CD4-positive, alpha-beta T cell treated with Interleukin-6 for 4 hours (primary cell): ENCODE results near the gene SAG.
"Not testable (repeated sequence)": the region's sequence is repeated elsewhere in the genome, so short reads cannot be mapped to it uniquely, and the experiment has no call there.

ENCODE experiments used
- DNase-seq: peaks from one replicate; pipeline ENCODE4 v3.0.0-alpha.2; 2020; ENCODE audit warnings: mixed read lengths

Gene SAG

GRCh38 chr2:233356546-233357308 is 49.1 kb downstream of the SAG start:
- DNase-seq, result peak; percentile 36

DNA sequence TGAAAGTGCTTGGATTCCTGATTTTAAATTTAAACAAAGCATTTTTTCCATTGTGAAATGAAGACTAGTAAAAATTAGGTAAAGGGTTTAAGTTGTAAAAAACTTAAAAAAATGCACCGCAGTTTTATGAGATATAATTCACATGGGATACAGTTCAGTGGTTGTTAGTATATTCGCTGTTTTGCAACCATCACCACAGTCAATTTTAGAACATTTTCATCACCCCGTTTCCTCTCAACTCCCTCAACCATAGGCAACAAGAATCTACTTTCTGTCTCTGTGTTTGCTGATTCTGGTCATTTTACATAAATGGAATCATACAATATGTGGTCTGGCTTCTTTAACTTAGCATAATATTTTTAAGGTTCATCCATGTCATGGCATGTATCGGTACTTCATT is 50.7 kb downstream of the SAG start:
- no peak for DNase-seq

- no peak for DNase-seq
Measured at GRCh38 chr2:233358947-233359346, 51.3 kb downstream of the SAG start.

DNA sequence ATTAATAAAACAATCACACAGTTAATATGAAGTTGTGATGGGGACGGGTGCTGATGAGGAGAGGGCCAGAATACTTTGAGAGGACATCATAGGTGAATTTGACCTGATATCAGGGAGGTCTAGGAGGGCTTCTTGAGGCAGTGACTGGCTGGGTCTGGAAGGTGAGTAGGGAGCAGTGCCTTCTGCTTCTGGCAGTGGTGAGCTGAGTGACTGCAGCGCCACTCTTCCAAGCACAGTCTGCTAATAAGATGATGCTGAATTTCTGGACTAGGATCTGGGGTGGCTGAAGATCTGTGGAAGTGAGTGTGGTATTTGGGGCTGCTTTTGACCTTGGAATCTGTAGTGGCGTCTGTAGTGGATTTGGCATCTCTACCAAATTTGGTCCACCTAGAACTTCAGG is 52.2 kb downstream of the SAG start:
- DNase-seq, result no peak

DNA sequence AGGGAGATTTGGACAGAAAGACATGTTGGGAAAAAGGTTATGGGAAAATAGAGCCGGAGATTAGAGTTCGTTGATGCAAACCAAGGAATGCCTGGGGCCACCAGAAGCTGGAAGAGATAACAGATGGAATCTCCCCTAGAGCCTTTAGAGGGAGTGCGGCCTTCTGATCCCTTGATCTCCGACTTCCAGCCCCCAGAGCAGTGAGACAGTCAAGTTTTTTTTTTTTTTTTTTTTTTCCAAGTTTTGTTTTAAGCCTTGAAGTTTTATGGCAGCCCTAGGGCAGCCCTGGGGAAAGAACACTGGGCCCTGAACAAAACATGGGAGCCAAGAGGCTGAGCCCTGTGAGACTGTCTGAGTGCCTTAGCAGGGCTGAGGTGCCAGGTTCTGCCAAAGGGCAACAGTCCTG is 53.2 kb downstream of the SAG start:
- no peak for DNase-seq

DNA sequence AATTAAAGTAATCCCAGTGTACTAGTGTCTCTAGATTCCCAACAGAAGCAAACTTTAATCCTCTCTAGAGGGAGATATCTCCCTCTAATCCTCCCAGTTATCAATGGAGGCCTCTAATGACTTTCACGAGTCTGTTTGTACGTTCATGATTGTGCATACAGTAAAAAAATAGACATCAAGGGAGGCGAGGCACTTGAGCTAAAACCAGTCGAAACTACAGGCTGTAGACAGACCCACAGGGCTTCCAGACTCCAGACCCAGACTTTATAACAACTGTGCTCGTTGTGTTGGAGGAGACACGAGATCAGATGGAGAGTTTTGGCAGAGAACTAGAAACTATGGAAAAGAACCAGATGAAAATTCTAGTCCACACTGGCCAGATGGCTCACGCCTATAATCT is 53.7 kb downstream of the SAG start:
- DNase-seq, result no peak

GRCh38 chr2:233362742-233363141 is 55.1 kb downstream of the SAG start:
- DNase-seq, result no peak

GRCh38 chr2:233363744-233364235 is 56.2 kb downstream of the SAG start:
- no peak for DNase-seq

GRCh38 chr2:233365861-233366520 is 58.4 kb downstream of the SAG start:
- DNase-seq, result no peak

- no peak for DNase-seq
Measured at GRCh38 chr2:233367586-233367985, 60.0 kb downstream of the SAG start.

DNA sequence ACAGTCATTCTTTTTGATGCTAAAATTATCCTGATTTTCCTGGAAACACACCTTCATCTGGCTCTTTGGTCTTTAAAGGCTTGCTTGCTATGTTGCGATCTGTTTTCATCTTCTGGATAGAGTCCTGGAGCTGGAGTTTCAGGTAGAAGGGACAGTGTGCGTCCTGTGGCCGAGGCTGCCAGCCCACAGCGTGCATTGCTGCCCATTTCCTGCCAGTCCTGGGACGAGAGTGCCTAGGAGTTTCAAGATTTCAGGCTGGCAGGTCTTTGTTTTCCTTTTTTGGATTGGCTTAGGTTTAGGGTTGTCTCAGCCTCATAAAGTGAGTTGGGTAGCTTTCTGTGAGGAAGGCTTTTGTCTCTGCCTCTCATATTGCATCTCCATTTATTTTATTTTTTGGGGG is 61.1 kb downstream of the SAG start:
- no peak for DNase-seq

GRCh38 chr2:233369462-233369861 is 61.8 kb downstream of the SAG start:
- DNase-seq, result no peak

DNA sequence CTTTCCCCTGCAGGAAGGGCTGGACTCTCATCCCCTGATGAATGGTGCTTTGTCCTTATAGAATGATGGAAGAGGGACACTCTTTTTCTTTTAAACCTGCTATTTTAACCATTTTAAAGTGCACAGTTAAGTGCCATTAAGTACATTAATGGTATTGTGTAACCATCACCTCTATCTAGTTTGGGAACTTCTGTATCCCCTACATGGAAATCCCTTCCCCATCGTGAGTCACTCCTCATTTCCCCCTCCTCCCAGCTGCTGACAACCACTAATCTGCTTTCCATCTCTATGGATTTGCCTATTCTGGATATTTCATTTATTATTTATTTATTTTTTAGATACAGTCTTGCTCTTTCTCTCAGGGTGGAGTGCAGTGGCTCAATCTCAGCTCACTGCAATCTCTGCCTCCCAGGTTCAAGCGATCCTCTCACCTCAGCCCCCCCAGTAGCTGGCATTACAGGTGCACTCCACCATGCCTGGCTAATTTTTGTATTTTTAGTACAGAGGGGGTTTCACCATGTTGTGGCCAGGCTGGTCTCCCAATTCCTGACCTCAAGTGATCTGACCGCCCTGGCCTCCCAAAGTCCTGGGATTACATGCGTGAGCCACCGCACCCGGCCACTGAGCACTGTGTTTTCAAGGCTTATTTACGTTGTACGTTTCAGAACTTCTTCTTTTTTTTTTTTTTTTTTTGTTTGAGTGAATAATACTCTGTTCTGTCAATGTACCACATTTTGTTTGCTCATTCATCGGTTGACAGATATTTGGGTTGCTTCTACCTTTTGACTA is 62.5 kb downstream of the SAG start:
- DNase-seq, result no peak

- DNase-seq, result no peak
Measured at GRCh38 chr2:233371641-233372040, 64.0 kb downstream of the SAG start.

DNA sequence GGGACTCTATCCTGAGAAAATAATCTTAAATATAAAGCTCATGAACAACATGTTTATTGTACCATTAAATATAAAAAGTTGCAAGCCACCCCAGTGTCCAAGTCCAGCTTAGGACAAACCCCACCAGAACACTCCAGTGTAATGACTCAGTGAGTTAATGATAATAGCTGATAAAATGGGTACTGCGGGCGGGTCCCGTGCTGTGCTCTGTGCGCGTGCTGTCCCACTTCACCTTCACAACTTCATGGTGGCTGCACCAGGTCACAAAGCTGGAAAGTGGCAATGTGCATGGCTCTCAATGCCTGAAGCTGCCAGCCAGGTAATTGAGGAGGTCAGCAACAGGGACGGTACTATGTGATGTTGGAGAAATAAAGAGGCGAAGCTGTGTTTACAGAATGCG is 65.2 kb downstream of the SAG start:
- no peak for DNase-seq

DNA sequence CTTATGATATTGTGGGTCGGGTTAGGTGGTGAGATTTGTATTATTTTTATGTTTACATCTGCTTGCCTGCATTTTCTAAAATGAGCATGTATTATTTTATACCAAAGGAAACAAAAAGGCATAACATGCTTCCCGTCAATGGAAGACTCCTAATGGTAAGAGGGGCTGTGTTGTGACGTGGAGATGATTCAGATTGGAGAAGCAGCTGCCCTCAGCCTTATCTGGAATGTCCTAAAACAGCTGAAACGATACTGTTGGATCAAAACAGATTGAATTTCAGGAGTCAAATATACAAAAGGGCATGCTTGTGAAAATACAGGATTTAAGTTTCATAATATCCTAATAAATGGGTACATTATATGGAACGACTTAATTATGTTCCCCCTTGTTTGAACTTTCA is 65.7 kb downstream of the SAG start:
- no peak for DNase-seq

- DNase-seq, result not testable (repeated sequence)
Measured at GRCh38 chr2:233374776-233375175, 67.2 kb downstream of the SAG start.

DNA sequence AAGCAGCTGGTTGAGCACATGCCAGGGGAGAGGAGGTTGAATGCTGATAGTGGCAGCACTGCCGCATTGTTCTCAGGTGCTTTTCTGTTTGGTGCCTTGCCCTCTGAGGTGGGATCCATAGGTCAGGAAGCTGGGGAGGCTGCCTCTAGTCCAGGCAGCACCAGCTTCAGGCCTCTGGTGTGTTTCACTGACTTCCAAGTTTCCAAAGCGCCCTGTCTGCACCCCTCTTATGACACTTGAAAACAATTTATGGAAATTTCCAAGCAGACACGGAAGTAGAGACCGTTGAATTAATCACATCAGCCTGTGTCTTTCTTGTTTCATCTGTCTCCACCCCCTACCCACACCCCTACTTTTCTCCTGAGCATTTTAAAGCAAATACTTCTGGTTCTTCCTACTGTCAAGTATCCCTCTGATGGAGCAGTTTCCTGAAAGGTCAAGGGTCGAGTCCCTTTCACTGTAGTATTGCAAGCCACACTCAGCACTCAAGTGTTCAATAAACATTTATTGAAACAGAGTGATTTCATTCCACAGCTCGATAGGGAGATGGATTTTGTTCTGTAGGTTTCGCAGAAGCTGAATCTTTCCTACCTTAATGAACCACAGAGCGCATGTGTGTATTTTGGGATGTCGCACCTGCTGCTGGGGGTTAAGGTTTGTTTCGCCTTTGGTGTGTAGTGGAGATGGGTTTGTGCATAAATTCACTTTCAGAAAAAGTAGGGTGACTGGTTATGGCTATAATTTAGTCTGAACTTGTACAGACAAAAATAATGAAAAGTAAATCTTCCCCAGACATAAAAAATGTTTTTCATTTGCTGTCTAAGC is 68.1 kb downstream of the SAG start:
- no peak for DNase-seq

- DNase-seq, result no peak
Measured at GRCh38 chr2:233379034-233379433, 71.4 kb downstream of the SAG start.

- no peak for DNase-seq
Measured at GRCh38 chr2:233379441-233379840, 71.8 kb downstream of the SAG start.

- no peak for DNase-seq
Measured at GRCh38 chr2:233380132-233380895, 72.7 kb downstream of the SAG start.
